Activated CD8-positive, alpha-beta memory T cell treated with anti-CD3 and anti-CD28 coated beads, Interleukin-2, amount 50 U/mL, for 1 hour (primary cell): ENCODE results near the gene MBNL2.

Source experiments
- DNase-seq: peaks from one replicate; pipeline ENCODE4 v3.0.0-alpha.2; 2020; ENCODE audit errors: extremely low read depth

MBNL2 gene

DNA sequence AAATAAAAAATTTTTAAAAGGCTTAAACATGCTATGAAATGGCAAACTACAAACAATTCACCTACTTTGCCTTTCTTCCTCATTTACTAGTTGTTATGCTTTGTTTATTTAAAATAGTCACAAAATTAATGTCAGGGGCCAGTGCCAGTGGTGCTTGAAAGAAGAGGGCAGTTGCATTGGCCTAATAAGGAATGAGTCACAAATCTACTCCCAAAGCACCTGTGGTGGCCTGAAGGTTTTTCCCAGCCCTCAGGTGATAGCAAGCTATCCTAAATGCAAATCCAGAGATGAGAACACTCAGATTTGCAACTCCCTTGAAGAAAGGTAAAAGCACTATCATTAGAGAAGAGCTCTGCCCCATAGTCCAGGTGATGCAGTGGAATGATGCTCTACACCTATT is 103.6 kb downstream of the MBNL2 start:
- no peak for DNase-seq

DNA sequence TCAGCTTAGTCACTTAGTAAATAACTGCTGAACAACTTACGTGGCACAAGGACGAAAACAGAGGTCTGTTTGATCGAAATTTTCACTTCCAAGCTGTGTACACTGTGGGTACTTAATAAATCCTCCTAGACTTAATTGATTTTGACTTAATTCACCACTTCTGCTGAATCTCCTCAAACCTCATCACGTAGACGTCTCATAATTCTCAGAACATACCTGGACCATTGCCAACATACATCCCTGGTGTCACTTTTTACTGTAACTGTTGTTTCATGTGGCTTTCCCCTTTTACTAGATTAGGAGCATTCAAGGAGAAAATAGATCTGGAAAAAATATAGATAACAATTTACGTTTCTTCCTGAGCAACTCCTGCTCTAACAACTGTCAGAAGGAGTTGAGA is 105.0 kb downstream of the MBNL2 start:
- no peak for DNase-seq

DNA sequence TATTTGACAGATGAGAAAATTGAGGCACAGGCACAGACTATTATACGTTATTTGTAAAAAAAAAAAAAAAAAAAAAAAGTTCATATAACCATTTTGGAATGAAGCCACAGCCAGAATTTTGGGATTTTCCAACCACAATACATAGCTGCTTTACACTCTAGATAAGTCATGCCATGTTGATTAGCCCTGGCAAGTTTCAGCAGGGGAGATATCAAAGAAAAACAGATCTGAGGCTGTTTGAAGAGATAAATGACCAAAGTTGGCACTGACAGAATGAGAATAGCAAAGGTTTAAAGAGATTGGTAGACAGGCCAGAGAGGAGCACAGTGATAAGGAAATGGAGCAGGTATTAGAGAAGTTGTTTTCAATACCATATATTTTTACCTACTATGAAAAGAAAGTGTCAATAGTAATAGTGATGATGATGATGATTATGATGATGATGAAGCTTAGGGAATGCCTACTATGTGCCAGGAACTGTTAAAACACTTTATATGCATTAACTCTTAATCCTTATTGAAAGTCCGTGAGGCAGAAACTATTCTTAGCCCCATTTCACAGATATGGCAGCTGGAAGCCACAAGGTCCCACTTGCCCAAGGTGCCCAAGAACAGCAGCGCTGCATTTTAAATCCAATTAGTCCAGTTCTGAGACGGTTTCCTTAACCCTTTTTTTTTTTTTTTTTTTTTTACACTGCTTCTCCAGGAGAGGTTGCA is 105.5 kb downstream of the MBNL2 start:
- no peak for DNase-seq

DNA sequence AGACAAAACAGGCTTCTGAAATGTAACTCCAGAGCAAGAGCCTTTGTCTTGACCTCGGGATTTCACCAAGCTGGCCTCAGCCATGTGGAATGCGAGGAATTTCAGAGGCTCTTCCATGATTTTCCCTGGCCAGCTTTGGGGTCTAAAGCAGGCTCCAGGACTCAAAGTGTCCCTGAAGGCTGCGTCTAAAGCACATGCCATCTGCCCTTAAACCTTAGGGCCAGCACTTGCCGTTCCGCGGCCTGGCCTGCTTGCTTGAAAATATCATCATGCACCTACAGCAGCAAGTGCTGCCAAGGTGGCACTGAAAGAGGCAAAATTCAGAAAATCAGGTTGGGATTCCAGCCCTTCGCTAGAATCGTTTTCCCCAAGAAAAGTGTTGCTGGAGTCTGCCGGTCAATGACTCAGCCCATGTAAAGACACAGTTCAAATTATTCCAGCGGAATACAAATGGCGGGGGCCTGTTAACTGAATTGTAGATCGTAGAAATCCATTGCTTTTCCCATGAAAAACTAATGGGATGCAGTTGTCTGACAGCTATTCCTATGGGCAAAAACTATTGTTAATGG is 106.2 kb downstream of the MBNL2 start:
- no peak for DNase-seq

DNA sequence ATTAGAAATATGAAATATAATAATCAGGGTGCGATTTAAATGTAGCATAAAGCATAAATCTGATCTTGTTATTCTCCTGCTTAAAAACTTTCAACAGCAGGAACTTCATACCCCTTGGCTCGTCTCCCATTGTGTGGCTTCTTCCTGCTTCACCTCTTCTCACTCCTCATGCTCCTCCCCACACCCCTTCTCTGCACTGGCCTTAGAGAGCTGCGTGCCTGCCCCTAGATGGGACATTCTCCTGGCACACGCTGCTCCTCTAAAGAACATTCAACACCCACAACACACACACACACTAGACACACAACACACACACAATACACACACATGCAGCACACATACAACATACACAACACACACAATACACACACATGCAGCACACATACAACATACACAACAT is 107.2 kb downstream of the MBNL2 start:
- DNase-seq: no peak

DNA sequence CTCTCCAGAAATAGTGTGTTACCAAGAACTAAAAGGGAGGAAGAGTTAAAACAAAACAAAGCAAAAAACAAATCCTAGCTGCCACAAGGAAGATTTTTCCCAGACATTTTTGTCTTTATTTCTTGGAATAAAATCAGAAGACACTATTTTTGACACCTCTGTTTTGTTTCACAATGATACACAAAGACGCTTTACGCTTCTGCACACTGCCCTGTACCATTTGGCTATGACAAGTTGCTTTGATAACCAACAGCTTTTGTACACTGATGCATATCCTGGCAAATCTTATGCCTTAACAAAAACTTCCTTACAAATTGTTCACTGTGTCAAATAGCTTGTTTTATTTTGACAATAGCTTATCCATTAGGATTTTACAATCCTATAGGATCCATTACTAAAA is 108.3 kb downstream of the MBNL2 start:
- DNase-seq: no peak

DNA sequence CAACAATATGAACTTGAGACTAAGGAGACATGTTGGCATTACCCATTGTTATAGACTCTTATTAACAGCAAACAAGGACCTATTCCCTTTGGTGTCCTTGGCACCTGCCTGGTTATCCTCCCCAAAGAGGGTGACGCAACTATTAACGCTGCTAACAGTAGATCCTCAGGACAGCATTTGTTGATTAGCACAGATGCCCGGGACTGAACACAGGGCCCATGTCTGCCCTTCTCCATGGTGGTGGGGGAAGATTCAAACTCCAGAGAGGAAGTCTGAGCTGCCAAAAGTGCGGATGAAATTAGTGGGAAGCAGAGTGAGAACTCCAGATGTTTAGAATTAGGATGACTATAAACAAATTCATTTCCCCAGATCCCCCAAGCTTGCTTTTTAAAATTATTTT is 110.6 kb downstream of the MBNL2 start:
- no peak for DNase-seq

DNA sequence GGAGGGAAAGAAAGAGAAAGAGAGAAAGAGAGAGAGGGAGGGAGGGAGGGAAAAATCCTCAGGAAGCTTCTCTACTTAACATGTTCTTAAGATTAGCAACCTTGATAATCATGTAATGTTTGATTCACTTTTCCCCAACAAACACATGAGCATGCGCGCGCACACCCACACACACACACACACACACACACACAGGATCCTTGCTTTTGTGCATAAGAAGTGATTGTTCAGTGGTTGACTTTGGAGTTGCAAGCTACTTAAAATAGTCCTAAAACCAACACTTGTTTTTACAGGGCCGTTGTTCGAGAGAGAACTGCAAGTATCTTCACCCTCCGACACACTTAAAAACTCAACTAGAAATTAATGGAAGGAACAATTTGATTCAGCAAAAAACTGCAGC is 111.8 kb downstream of the MBNL2 start:
- DNase-seq: no peak

DNA sequence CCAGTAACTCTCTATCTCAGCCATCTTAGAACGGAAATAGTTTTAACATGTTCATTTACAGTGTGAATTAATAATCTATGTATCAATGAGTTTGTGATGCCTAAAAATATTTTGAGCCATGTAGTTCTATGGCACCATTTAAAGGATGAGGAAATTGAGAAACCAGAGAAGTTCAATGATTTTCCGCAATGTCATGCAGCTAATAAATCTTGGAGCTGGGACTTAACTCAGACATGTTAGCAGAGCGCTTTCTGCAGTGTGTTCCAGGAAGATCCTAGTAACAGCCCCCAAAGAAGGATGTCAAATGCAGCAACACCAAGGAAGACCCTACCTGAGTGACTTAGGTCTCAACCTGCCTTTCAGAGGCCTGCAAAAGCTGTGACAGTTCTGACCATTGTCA is 112.6 kb downstream of the MBNL2 start:
- no peak for DNase-seq

DNA sequence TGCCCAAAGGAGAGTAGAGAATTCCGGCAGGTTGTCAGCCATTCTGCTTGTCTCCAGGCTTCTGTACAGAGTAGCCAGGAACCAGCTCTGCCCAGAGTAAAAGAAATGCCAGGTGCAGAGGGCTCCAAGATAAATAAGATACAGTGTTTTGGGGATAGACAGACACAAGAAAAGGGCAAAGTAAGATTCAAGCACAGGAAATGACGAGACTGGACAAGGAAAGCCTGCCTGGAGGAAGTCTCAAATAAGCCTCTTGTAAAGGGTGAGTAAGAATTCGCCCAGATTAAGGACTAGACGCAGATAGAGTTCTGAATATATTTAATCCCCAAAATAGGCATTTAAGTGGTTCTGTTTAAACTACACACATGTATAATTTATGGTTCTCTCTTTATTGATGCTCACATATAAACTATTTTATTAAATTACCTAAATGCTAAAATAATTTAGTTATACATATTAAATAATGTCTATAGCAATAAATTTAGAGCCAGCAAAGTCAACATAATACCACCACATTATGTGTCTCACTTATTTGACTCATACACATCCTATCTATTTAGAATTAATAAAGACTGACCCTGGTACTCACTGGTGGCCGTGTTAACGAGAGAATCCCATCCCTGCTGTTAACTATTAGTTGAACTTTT is 113.5 kb downstream of the MBNL2 start:
- no peak for DNase-seq

DNA sequence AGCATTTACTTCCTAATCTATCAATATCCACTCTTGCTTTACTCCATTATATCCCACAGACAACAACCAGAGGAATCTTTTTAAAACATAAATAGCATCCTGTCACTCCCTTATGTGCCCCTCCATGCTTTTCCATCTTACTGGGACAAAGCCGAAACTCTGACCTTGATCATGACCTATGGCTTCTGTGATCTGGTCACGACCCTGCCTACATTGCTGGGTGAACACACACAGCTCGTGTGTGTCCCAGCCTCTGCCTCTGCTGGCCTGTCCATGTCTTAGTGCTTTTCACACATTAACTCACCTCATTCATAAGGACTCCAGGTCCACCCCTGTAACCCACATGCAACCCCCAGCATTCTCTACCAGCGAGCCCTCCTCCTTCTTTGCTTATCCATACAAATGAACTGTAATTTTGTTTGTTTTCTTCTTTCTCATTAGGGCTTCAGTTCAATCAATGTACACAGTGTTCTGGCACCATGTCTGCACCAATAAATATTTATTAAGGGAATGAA is 115.9 kb downstream of the MBNL2 start:
- no peak for DNase-seq

DNA sequence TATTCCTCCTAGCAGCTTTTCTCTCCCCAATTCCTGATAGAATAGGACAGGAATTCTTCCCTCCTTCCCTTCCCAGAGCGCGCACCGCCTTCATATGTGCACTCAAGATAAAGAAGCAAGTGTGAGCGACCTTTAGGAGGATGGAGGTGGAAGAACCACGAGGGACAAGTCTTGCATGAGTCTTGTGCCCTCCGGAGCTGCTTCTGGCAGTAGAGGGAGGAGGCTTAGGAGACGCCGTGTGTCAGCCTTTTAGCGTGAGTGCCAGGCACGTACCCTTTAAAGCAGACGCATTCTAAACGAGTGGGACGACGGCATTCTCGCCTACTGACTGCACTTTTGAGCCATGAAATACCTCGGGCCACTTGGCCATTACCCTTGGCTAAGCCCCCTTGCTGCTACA is 116.4 kb downstream of the MBNL2 start:
- DNase-seq: no peak

DNA sequence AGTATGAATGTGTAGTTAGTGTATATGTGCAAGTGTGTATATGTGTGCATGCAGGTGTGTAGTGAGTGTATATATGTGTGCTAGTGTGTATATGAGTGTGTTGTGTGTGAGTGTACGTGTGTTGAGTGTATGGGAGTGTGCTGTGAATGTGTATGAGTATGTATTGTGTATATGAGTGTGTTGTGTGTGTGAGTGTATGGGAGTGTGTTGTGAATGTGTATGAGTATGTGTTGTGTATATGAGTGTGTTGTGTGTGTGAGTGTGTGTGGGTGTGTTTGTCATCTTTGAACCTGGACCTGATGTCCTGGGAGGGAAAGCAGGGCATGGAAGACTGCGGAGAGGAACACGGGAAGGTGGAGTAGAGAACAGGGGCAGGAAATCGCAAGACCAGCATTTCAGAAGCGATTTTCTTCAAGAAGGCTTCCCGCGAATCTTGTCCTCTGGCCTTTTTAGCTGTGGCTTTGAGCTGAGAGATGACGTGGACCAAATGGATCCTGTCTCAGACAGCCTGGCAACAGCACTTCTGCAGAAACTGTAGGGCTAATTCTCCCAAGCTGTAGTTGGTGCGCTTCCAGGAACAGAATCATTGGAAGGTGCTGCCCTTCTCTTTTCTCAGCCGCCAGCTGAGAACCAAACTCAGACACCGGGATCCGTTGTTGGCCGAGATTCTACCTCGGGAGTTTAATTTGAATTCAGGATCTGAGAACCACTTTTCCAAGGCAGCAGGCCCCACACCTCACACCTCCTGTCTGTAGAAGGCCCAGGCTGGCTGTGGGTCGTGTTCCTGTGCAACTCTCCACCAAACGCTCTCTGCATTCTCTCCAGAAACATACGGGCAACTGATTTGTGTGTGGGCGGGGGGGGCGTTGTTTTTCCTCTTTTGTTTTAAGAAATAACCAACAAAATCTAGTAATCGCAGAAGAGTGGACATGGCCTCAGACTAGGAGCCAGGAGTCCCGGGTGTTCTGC is 117.2 kb downstream of the MBNL2 start:
- DNase-seq: no peak

DNA sequence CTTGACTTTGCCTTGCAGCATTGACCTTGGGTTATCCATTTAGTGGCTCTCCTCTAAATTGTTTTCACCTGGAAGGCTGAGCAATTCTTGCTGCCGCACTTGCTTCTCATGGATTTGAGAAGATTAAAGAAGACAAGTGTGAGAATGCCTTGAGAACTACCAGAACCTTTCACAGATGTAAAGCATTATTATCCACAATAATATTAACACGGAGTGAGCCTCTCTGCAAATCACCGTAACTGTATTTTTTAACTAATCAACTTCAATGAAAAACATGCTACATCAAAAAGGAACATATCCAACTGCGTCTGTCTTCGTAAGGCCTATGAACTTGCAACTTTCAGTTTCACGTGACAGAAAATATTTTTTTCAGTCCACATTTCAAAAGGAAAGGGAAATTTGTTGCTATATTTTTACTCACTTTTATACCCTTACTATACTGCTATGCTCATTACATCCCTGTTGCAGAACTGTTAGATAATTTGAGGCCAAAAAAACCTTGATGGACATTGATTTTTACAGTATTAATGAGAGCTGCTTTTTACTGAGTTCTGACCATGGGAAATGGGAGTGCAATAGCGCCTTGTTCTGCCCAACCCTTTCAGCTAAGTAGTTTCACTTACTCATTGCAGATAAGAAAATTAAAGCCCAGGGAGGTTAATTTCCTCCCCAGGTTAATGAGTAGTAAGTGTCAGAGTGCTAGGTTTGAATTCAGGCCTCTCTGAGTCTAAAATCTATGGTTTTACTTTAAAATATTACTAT is 118.0 kb downstream of the MBNL2 start:
- no peak for DNase-seq

DNA sequence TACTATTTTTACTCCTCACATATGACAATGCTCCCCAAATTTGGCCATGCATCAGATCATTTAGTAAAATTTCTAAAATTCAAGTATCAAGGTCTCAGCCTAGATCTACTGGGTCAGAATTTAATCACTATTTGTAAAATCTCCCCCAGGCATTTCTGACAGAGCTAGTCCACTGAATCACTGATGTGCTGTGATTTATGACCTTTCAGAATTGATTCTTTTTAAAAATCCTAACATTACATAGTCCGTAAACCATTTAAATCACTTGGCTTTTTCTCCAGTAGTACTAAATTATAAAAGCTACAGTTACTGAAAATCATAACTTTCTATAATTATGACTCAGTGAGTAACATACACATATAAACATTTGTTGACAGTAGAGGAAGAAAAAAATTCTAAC is 119.0 kb downstream of the MBNL2 start:
- DNase-seq: no peak

DNA sequence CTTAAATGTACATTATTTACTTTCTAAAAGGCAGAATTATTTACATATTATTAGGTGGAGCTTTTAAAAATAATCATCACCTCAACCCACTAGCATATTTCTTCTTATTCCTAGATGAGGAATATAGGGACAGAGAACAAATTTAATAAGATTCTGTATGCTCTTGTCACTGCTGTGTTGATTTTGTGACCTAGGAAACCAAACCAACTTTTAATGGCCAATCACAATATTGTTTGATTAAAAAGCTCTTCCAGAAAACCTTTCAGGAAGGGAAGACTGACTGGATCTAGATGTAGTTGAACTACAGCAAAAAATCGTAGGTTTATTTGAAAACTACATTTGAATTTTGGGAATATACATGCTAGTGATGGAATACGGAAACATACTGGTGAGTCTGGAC is 120.0 kb downstream of the MBNL2 start:
- DNase-seq: no peak

DNA sequence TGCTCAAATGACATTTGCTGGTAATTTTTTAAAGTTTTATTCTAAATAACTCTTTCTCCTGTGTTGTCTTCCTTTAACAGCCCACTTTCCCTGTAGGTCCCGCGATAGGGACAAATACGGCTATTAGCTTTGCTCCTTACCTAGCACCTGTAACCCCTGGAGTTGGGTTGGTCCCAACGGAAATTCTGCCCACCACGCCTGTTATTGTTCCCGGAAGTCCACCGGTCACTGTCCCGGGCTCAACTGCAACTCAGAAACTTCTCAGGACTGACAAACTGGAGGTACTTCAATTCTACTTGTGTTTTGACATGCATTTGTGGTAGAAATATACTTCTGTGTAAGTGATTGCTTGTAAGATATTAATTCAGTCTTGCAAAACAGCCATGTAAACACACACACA is 120.8 kb downstream of the MBNL2 start:
- DNase-seq: no peak

DNA sequence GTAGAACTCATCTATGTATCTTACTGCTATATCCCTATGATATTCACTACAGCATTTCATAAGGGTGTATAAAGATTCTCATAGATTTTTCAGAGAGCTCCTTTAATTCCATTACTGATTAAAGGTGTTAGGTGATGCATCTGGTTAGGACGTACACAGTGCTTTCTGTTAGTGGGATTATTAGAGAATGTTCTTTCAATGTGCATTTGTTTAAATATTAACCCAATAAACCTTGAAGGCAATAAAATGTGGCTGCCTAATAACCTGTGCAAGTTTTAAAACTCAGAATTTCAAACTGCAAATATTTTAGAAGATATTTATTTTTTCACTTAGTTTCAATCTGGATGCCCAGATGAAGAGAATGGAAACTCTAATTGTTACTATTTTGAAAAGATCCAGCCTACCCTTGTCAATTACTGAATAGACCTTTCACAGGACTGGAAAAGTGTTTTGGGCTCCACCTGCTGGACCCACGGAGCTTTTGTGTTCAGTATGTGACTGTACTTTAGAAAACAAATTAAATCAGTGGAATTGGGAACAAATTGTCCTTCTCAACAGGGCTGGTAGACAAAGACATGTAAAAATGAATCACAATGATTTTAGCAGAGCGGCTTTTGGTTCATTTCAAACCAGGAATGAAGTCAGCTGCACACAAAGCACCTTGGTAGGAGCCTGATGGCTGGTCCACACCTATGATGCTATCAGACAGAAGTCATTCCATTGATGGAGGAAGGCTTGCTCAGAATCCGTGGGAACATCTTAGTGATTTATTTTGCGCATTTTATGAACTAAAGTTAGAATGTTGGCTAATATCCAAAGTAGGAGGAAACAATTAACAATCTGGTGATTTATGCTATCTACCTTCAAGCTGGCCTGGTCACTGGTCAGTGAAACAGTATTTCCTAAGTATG is 122.4 kb downstream of the MBNL2 start:
- DNase-seq: no peak

DNA sequence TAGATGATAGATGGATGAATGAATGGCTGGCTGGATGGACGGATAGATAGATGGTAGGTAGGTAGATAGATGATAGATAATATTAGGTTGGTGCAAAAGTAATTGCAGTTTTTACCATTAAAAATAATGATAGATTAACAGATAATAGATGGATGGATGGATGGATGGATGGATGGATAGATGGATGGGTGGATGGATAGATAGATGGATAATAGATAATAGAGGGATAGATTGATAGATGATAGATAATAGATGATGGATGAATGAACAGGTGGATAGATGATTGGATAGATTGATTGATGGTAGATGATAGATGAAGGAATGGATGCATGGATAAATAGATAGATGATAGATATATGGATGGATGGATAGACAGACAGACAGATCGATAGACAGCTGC is 124.0 kb downstream of the MBNL2 start:
- no peak for DNase-seq

DNA sequence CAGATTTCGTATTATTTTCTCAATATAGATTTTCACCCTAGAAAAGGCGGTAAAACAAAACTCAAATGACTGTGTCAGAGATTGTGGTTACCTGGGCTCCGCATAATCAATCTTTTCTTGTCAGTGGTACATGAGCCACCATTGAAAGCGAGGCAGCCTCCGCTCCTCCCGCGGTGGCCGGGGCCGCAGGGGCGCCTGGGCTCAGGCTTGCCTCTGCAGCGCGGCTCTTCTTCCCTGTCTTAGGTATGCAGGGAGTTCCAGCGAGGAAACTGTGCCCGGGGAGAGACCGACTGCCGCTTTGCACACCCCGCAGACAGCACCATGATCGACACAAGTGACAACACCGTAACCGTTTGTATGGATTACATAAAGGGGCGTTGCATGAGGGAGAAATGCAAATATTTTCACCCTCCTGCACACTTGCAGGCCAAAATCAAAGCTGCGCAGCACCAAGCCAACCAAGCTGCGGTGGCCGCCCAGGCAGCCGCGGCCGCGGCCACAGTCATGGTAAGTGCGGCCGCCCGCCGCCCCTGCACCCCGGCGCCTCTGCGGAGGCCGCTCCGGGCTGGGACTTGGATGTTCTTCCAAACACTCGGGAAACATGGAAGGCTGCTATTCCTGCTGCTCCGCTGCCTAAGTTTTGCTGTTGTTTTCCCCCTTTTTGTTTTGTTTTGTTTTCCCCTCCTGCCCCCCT is 124.6 kb downstream of the MBNL2 start:
- DNase-seq: no peak
